ENCODE data around the gene AMIGO2. TPM values are rescaled to one million over a fixed set of nuclear protein-coding genes. Genes with fewer than 3 reads are reported as not detected.
A peak's percentile ranks its signal among the peaks of the same experiment; 100 is the strongest.

AMIGO2 gene
- total and polyA plus RNA-seq, 9 of the 15 experiments (the other 6 are each of a cell fraction or from before 2014, with no cell fraction given): 2.0 to 8.3 (median 3.8) TPM

DNA sequence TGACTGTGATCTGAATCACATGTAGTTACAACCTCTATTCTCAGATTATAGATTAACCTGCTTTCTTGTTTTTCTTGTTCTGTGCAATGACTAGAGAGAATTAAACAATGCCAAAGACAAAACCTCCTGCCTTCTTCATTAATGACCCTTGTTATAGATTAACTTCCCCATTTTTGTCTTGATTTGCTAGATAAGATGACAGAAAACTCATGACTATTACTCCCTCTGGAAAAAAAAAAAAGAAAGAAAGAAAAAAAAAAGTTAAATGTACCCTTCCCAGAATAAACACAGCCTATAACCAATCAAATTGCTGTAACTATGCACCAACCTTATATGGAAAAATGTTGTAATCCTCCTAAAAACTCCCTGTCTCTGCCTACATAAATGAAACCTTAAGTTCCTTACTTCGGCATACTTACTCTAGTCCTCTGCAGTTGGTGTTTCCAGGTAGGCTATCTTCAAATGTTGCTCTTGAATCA is 41.5 kb downstream of the AMIGO2 start (continued):
- TF ChIP-seq ZNF639 (CRISPR knock-in tag; conservative IDR thresholded peaks at IDR 0.05 in 1 of 2, IDR thresholded peaks at IDR 0.05 in 1 of 2): 0 out of 4 replicates have a peak, but pooled peaks of 1 of the 2 experiments have one; percentile 46
- TF ChIP-seq ZBTB2 (IDR thresholded peaks at IDR 0.05): no peak
- TF ChIP-seq RB1 (IDR thresholded peaks at IDR 0.05; ENCODE audit: low read depth): no peak

DNA sequence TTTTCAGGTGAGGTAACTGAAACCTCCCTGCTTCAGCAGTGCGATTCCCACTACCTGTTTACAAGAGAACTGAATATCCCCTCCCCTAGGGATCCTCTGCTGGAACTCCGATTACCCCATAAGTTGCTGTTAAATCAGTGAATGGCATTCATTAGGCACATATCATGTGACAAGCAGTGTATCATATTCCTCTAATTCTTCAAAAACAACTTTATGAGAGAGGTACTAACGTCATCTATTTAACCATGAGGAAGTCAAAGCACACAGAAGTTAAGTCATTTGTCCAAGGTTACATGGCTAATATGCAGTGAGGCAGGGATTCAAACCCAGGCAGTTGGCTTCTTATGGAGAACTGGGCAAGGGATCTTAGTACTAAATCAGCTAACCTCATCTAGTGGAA is 44.3 kb downstream of the AMIGO2 start:
- WGBS (ENCODE audit: insufficient coverage, low coverage, missing lambda C conversion rate): 24% methylated on average over 3 of the region's 3 CpGs
- TF ChIP-seq ZNF146 (CRISPR knock-in tag; IDR thresholded peaks at IDR 0.05; ENCODE audit: unreplicated experiment) (no peak), RAD51 (IDR thresholded peaks at IDR 0.05; ENCODE audit: borderline replicate concordance, low read depth) (no peak), LARP7 (IDR thresholded peaks at IDR 0.05) (no peak), ZNF174 (CRISPR knock-in tag; IDR thresholded peaks at IDR 0.05) (no peak), TFE3 (CRISPR knock-in tag; IDR thresholded peaks at IDR 0.05) (0 out of 2 replicates have a peak, but pooled peaks have one; percentile 13)
- H3K4me3 ChIP-seq: no peak overlapping the region
- no TSS peak for BruUV-seq (replicated peaks)
- DNase-seq (ENCODE audit: extremely low read depth in 1 of 4, low spot score in 3 of 4) (no peak), ATAC-seq (no peak), FAIRE-seq (no peak)
- intact Hi-C loops (cut with micrococcal nuclease): no loop called here
- H3K4me2 ChIP-seq (ENCODE audit: insufficient read depth, low read length): no peak overlapping the region
- no peaks in the 10 kb centered on the region for H3K79me2 ChIP-seq (ENCODE audit: control insufficient read depth, insufficient read depth, low read length)
- CTCF ChIA-PET (ENCODE audit: low intra/inter-chr PET ratio): no interaction called here
- H3K4me1 ChIP-seq (replicated peaks in 1 of 2; ENCODE audit: control insufficient read depth in 2 of 2, insufficient read depth in 2 of 2, low read length in 2 of 2): no peaks in the 10 kb centered on the region
- in situ Hi-C loops (cut with MboI): loop anchor here (10.0 kb wide), 1 partner anchor 269 kb away; no protein-coding TSS in a partner anchor
- H4K20me1 ChIP-seq (replicated peaks; ENCODE audit: control insufficient read depth, insufficient read depth, low read length): no peaks in the 10 kb centered on the region
- H3K9ac ChIP-seq (ENCODE audit: insufficient read depth in 1 of 2, low read depth in 2 of 2, low read length in 2 of 2): no peak overlapping the region
- no peak overlapping the region; the same call in 1 of the 2 replicates for H2AFZ ChIP-seq (ENCODE audit: low read depth, low read length)
- POLR2A ChIA-PET: interaction anchor here (0.5 kb wide), 1 partner anchor 483 kb away, joined by 3 read pairs; no protein-coding TSS in a partner anchor
- no peak overlapping the region for H3K27ac ChIP-seq (ENCODE audit: extremely low read depth, low read depth, low read length)
- no peaks in the 10 kb centered on the region for H3K9me1 ChIP-seq (ENCODE audit: control insufficient read depth, insufficient read depth, low read length)
- no peaks in the 10 kb centered on the region for H3K27me3 ChIP-seq (ENCODE audit: control insufficient read depth in 2 of 2, insufficient read depth in 2 of 2, low read length in 2 of 2)
- no peaks in the 10 kb centered on the region for H3K9me3 ChIP-seq (replicated peaks; ENCODE audit: control insufficient read depth, insufficient read depth, low read depth, low read length)
- H3K36me3 ChIP-seq (ENCODE audit: control insufficient read depth, insufficient read depth, low read length): no peaks in the 10 kb centered on the region
